Sigmoid colon (tissue), 7 donors: Measurements from ENCODE around the gene NTM. TPM values are rescaled to one million over a fixed set of nuclear protein-coding genes. Genes with fewer than 3 reads are reported as not detected.

Experiments
- DNase-seq: peaks from one replicate; pipeline ENCODE4 v3.0.0-alpha.2; 2019
- H3K27ac ChIP-seq, 4 donors: fragments of 200-600 bp; sonication (generic); one replicate each; pipeline ENCODE4 v1.5.1; 2016 to 2019; ENCODE audit warnings: mild to moderate bottlenecking in 1 of 4
- H3K27me3 ChIP-seq, 3 donors: fragments of 200-600 bp; sonication (generic); one replicate each; pipeline ENCODE4 v1.5.1; 2019; ENCODE audit warnings: mild to moderate bottlenecking in 1 of 3
- H3K36me3 ChIP-seq, 4 donors: fragments of 200-600 bp; sonication (generic); one replicate each; pipeline ENCODE4 v1.5.1; 2016 to 2019
- H3K4me1 ChIP-seq, 4 donors: fragments of 200-600 bp; sonication (generic); one replicate each; pipeline ENCODE4 v1.5.1; 2017 to 2019
- H3K4me3 ChIP-seq, 4 donors: fragments of 200-600 bp; sonication (generic); one replicate each; pipeline ENCODE4 v1.5.1; 2017 to 2019; ENCODE audit warnings: mild to moderate bottlenecking in 2 of 4, moderate library complexity in 1 of 4
- H3K9me3 ChIP-seq, 4 donors: fragments of 200-600 bp in 3 of 4; sonication (generic) in 3 of 4; one replicate each; pipeline versions ENCODE4 v1.5.1 to v1.6.1; 2013 to 2019
- EP300 ChIP-seq, 4 donors: sonication (generic); formaldehyde crosslinking; IDR thresholded peaks; one replicate each; pipeline ENCODE4 v1.6.1; 2017; ENCODE audit warnings: antibody characterized with exemption in 4 of 4
- POLR2A ChIP-seq, 2 donors: fragments of 450-650 bp; IDR thresholded peaks; one replicate each; pipeline ENCODE4 v1.6.1; 2016; ENCODE audit warnings: antibody characterized with exemption in 2 of 2, mild to moderate bottlenecking in 2 of 2, moderate library complexity in 2 of 2
- POLR2AphosphoS5 ChIP-seq, 4 donors: sonication (generic); formaldehyde crosslinking; IDR thresholded peaks; one replicate each; pipeline ENCODE4 v1.6.1; 2017; ENCODE audit warnings: antibody characterized with exemption in 4 of 4
- WGBS, 2 donors: extraction: QIAGEN DNeasy Blood & Tissue Kit; methylation state at CpG; one replicate each; pipeline ENCODE4 v1.1.7; 2013; 5-methylcytosine and 5-hydroxymethylcytosine counted together
- intact Hi-C: fragments of 100-400 bp; cut with DNase I; formaldehyde crosslinking; loops from one replicate; pipeline ENCODE4 v1.15.1; 2023
- polyA plus RNA-seq, 3 donors: library from polyadenylated mRNA; stranded (reverse); fragments of 200-250 nt; gene quantifications; one replicate each; pipeline ENCODE4 v1.2.3, GENCODE V29; 2013
- total RNA-seq, 4 donors: library from RNA; depleted of rRNA; stranded (reverse); fragments of >200 nt; gene quantifications; one replicate each; pipeline ENCODE4 v1.1.0, GENCODE V29; 2016
- TF ChIP-seq, protein P1 (sequence below), 4 experiments: fragments of 450-650 bp in 3 of 4; fragments of 200-600 bp in 1 of 4; IDR thresholded peaks; one replicate each; pipeline ENCODE4 v1.5.1; 2016 to 2019; ENCODE audit warnings: antibody characterized with exemption in 4 of 4, mild to moderate bottlenecking in 3 of 4, moderate library complexity in 2 of 4
- donor health status: healthy with polysubstance abuse.
- donor health status: Bipolar disorder and iron deficiency.
- donor health status: healthy.

Gene NTM
- total and polyA plus RNA-seq, 7 donors = 0.96 to 18.3 (median 6.4) TPM; not detected in 1

DNA sequence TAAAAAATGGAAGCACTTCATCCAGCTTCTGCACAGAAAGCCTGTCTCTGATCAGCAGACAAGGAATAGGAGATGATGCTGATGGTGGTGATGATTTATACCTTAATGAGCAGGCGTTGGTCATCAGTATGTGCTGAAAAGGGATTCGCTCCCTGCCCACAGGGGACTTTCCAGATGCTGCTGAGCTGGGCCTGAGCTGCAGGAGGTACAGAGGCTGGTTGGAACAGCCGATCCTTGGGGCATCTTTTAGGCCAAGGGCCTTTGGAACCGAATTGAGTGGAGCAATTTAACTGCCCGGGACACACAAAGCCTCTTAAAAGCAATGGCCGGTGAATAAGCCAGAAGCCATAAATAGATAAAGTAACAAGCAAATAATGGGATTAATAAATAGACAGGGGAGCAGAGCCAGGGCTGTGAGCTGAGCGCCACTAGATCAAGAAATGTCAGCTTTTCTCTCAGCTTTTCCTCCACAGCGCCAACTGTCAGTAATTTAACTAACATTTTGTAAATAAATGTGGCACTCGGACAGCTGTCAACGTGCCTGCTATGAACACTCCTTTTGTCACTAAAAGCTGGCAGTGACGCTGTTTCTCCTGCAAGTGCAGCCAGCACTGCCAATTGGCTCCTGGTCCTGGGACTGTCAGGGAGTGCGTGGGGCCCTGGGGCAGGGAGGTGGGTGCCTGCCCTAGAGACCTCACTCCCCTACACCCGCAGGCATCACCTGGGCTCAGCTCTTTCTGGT is 562.3 kb downstream of the NTM start:
- TF ChIP-seq POLR2A (IDR thresholded peaks at IDR 0.05) (no peak), EP300 (IDR thresholded peaks at IDR 0.05) (no peak), POLR2AphosphoS5 (IDR thresholded peaks at IDR 0.05) (no peak)
- TF ChIP-seq, protein P1, sequence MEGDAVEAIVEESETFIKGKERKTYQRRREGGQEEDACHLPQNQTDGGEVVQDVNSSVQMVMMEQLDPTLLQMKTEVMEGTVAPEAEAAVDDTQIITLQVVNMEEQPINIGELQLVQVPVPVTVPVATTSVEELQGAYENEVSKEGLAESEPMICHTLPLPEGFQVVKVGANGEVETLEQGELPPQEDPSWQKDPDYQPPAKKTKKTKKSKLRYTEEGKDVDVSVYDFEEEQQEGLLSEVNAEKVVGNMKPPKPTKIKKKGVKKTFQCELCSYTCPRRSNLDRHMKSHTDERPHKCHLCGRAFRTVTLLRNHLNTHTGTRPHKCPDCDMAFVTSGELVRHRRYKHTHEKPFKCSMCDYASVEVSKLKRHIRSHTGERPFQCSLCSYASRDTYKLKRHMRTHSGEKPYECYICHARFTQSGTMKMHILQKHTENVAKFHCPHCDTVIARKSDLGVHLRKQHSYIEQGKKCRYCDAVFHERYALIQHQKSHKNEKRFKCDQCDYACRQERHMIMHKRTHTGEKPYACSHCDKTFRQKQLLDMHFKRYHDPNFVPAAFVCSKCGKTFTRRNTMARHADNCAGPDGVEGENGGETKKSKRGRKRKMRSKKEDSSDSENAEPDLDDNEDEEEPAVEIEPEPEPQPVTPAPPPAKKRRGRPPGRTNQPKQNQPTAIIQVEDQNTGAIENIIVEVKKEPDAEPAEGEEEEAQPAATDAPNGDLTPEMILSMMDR (IDR thresholded peaks at IDR 0.05) = no peak
- no peak overlapping the region for H3K4me3 ChIP-seq
- intact Hi-C loops = no loop called here
- H3K27me3 ChIP-seq = no peaks in the 10 kb centered on the region
- H3K27ac ChIP-seq = peak overlapping the region in 1 of 4 donors; percentile 38
- no peak for DNase-seq
- no peaks in the 10 kb centered on the region for H3K36me3 ChIP-seq
- H3K4me1 ChIP-seq = no peaks in the 10 kb centered on the region
- no peaks in the 10 kb centered on the region for H3K9me3 ChIP-seq
- 43 to 69% methylated on average over 13 of the region's 13 CpGs for WGBS, 2 donors

DNA sequence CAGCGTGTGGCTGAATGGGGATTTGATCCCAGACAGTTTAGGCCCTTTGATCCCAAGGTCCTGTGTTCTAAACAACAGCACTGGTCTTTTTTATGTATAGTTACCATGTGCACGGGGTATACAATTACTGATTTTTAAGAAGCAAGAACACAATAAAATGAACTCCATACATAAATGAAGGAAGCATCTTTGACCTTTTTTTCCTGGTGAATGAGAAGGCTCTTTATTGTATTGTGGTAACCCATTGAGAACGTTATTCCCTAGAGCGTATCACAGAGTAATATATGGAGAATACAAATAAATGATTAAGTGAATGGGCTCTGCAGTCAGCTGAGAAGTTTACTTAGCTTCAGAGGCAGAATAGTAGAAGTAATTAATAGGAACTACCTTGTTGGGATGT is 563.6 kb downstream of the NTM start:
- intact Hi-C loops = no loop called here
- H3K27me3 ChIP-seq = no peaks in the 10 kb centered on the region
- no peak for TF ChIP-seq EP300 (IDR thresholded peaks at IDR 0.05)
- TF ChIP-seq POLR2AphosphoS5 (IDR thresholded peaks at IDR 0.05) = no peak
- TF ChIP-seq, protein P1 (IDR thresholded peaks at IDR 0.05) = no peak
- no peak for TF ChIP-seq POLR2A (IDR thresholded peaks at IDR 0.05)
- H3K36me3 ChIP-seq = no peaks in the 10 kb centered on the region
- no peak overlapping the region for H3K27ac ChIP-seq
- H3K4me1 ChIP-seq = no peaks in the 10 kb centered on the region
- 68 to 84% methylated on average over 4 of the region's 4 CpGs for WGBS, 2 donors
- no peak overlapping the region for H3K4me3 ChIP-seq
- DNase-seq = no peak
- H3K9me3 ChIP-seq = no peaks in the 10 kb centered on the region

DNA sequence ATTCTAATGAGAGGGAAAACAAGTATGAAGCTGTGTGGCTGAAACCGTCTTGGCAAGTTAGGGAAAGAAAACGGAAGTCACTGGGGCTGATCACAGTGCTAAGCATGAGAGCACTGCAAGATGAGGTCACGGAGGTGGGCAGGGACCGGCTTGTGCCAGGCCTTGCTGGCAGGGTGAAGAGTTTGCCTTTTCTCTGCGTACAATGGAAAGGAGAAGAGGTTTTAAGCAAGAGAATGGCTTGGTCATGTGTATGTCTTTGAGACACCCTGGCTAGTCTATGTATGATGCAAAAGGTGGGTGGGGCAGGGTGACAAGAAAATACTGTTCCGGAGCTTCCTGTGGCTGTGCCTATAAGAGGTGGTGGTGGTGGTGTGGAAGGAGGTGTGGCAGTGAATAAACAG is 567.9 kb downstream of the NTM start:
- no peak for TF ChIP-seq POLR2A (IDR thresholded peaks at IDR 0.05)
- TF ChIP-seq, protein P1 (IDR thresholded peaks at IDR 0.05) = no peak
- no peak for TF ChIP-seq EP300 (IDR thresholded peaks at IDR 0.05)
- TF ChIP-seq POLR2AphosphoS5 (IDR thresholded peaks at IDR 0.05) = no peak
- Histone ChIP-seq H3K27me3 (no peaks in the 10 kb centered on the region), H3K36me3 (no peaks in the 10 kb centered on the region), H3K9me3 (no peaks in the 10 kb centered on the region), H3K4me1 (no peaks in the 10 kb centered on the region), H3K4me3 (no peak overlapping the region), H3K27ac (no peak overlapping the region)
- 74 to 78% methylated on average over 6 of the region's 6 CpGs for WGBS, 2 donors
- intact Hi-C loops = no loop called here
- no peak for DNase-seq

DNA sequence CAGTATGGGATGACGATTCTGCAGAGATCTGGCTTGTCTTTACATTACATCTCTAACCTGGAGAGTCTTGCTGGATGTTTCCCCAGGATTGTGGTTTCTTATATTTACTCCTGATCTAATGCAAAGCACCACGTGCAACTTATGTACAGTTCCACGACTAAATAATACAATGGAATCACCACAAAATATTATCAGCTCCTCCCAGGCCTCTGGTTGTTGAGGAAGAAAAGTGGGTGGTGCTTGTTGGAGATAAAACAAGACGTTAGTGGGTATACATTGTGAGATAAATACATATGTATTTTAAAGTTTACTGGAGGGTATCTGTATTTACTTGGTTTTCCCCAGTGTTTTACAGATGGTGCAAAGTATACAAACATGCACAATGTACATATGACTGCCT is 569.7 kb downstream of the NTM start:
- no peak for DNase-seq
- intact Hi-C loops = no loop called here
- no peak overlapping the region for H3K27ac ChIP-seq
- no peak for TF ChIP-seq POLR2AphosphoS5 (IDR thresholded peaks at IDR 0.05)
- TF ChIP-seq EP300 (IDR thresholded peaks at IDR 0.05) = no peak
- no peak for TF ChIP-seq POLR2A (IDR thresholded peaks at IDR 0.05)
- TF ChIP-seq, protein P1 (IDR thresholded peaks at IDR 0.05) = no peak
- no peaks in the 10 kb centered on the region for H3K27me3 ChIP-seq
- H3K4me3 ChIP-seq = no peak overlapping the region
- 33 to 55% methylated on average over 4 of the region's 4 CpGs for WGBS, 2 donors
- H3K4me1 ChIP-seq = no peaks in the 10 kb centered on the region
- no peaks in the 10 kb centered on the region for H3K9me3 ChIP-seq
- H3K36me3 ChIP-seq = no peaks in the 10 kb centered on the region

DNA sequence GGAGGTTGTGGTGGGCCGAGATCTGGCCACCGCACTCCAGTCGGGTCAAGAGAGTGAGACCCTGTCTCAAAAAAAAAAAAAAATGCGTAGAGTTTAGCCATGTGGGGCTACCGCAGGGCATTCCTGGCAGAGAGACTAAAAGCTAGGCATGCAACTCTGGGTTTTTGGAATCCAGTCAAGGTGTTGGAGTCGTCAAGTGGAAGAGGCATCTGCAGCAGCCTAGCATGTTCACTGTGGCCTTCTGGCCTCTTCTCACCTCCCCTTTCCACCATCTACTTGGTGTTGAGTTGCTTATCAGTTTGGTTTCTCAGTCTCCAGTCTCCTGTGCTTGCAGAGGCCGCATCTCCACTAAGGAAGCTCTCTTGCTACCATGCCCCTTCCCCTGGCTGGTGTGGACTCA is 572.5 kb downstream of the NTM start:
- H3K4me3 ChIP-seq = no peak overlapping the region
- H3K27ac ChIP-seq = no peak overlapping the region
- intact Hi-C loops = no loop called here
- no peaks in the 10 kb centered on the region for H3K27me3 ChIP-seq
- WGBS, 2 donors = 77 to 78% methylated on average over 7 of the region's 7 CpGs
- H3K36me3 ChIP-seq = no peaks in the 10 kb centered on the region
- H3K9me3 ChIP-seq = no peaks in the 10 kb centered on the region
- no peaks in the 10 kb centered on the region for H3K4me1 ChIP-seq
- TF ChIP-seq POLR2A (IDR thresholded peaks at IDR 0.05) = no peak
- TF ChIP-seq POLR2AphosphoS5 (IDR thresholded peaks at IDR 0.05) = no peak
- TF ChIP-seq EP300 (IDR thresholded peaks at IDR 0.05) = no peak
- TF ChIP-seq, protein P1 (IDR thresholded peaks at IDR 0.05) = no peak
- no peak for DNase-seq
